ENCODE data around the gene CA12.
A peak's percentile ranks its signal among the peaks of the same experiment; 100 is the strongest.

CA12 gene

DNA sequence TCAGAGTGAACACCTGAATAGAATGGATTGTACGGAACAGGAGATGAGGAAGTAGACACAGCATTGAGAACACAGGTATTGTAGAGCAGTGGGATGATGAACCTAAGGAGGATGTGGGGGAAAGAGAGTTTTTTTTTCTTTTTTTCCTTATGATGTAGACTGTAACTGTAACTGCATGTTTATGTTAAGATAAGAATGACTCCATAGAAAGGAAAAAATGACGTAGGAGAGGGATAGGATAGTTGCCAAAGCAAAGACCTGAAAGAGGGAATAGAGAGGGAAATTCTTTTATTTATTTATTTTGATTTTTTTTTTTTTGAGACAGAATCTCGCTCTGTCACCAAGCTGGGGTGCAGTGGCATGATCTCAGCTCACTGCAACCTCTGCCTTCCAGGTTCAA is 71.0 kb downstream of the CA12 start:
- DNase-seq (ENCODE audit: low read depth in 1 of 2, low spot score in 1 of 2) = no peak
- no peak for TF ChIP-seq JUND (IDR thresholded peaks at IDR 0.05; ENCODE audit: low read depth)
- in situ Hi-C loops (cut with HindIII; ENCODE audit: low pct_unique_long_range_greater_than_20kb, low sequenced_read_pairs) = no loop called here

DNA sequence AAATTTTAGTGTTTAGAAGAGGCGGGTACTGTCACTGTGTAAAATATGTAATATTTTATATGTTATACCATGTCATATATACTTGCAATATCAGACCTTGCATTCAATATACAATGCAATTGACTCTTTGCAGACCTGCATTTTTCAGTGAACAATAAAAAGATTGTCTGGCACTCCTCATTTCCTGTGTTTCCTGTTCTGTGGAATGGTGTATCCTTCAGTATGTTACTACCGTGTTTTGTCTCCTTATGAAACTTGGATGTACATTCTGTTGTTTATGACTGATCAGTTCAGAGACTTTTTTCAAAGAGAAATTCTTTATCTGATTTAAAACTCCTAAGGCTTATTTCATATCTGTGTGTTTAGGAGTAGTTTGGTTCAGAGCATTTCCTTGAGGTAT is 72.7 kb downstream of the CA12 start:
- TF ChIP-seq JUND (IDR thresholded peaks at IDR 0.05; ENCODE audit: low read depth) = no peak
- in situ Hi-C loops (cut with HindIII; ENCODE audit: low pct_unique_long_range_greater_than_20kb, low sequenced_read_pairs) = no loop called here
- DNase-seq (ENCODE audit: low read depth in 1 of 2, low spot score in 1 of 2) = no peak

DNA sequence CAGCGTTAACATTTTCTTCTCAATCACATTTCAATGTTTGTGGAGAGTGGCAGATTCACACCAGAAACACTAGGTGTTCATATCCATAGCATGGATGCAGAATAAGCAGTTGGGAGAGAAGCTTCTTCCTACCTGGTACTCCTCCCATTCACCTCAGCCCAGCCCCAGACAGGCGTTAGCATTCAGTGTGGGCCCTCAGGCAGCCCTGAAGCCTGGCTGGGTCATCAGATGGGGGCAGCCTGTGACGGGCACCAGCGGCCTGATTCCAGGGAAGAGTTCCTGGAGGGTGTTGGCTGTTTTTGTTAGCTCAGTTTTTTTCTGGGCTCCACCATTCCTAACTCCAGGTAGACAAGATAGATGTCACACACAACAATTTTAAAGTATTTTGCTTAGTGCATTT is 73.2 kb downstream of the CA12 start:
- no peak for DNase-seq (ENCODE audit: low read depth in 1 of 2, low spot score in 1 of 2)
- in situ Hi-C loops (cut with HindIII; ENCODE audit: low pct_unique_long_range_greater_than_20kb, low sequenced_read_pairs) = no loop called here
- TF ChIP-seq JUND (IDR thresholded peaks at IDR 0.05; ENCODE audit: low read depth) = no peak

DNA sequence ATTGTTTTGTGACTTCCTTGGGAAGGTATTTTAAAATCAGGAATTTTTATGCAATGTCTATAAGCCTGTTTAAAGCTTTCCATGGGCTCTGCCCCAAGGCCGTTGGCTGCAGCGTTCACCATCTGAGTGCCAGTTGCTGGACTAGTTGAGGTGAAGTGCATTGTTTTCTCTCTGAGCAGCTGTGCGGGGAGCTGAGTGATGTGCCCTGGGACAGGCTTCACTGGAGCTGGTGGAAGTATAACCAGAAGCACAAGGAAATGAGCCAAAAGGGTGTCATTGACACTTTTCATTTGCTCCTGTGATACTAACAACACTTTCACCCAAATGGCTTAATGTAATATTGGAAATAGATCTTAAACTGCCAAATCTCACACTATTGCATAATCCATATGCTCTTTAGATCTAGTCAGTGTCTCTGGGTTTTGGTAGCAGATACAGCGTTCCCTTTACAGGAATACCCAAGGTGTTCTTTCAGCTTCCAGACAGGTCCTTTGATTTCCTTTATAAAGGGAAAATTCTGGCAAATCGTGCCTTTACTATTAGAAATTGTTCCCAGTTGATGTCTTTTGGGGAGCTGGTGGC is 75.1 kb downstream of the CA12 start:
- in situ Hi-C loops (cut with HindIII; ENCODE audit: low pct_unique_long_range_greater_than_20kb, low sequenced_read_pairs) = no loop called here
- DNase-seq (ENCODE audit: low read depth in 1 of 2, low spot score in 1 of 2) = no peak
- TF ChIP-seq JUND (IDR thresholded peaks at IDR 0.05; ENCODE audit: low read depth) = no peak

DNA sequence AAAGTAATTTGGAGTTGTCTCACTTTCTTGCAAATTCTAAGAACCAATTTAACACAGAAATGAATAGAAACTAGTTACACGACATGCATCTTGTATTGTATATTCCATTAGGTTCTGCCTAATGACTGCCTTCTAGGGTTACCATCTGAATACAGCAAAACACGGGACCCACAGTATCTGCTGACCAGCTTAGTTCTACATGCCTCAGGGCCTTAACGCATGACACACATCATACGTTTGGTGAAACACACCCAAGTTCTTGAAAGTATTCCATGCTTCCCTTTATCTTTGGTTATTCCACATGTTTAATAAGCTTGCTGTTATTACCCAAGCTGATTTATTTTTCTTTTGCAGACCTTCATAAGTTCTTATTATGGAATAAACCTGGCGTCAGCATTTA is 76.4 kb downstream of the CA12 start:
- in situ Hi-C loops (cut with HindIII; ENCODE audit: low pct_unique_long_range_greater_than_20kb, low sequenced_read_pairs) = no loop called here
- DNase-seq (ENCODE audit: low read depth in 1 of 2, low spot score in 1 of 2) = no peak
- TF ChIP-seq JUND (IDR thresholded peaks at IDR 0.05; ENCODE audit: low read depth) = no peak

DNA sequence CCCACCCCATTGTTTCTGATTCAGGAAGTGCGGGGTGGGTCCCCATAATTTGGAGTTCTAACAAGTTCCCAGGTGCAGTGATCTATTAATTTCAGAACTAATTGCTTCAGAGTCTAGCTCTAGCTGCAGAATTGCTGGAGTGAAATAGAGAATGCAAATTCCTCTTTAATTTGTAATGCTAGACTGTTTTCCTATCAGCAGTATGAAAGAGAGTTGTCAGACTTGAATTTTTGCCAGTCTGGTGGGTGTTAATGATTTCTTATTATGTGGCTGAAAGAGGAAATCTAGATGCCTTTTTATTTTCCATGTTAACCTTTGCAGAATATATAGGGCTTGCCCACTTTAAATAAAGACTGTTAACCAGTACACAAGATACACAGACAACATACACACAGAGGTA is 80.6 kb downstream of the CA12 start:
- DNase-seq (ENCODE audit: low read depth in 1 of 2, low spot score in 1 of 2) = no peak
- in situ Hi-C loops (cut with HindIII; ENCODE audit: low pct_unique_long_range_greater_than_20kb, low sequenced_read_pairs) = no loop called here
- no peak for TF ChIP-seq JUND (IDR thresholded peaks at IDR 0.05; ENCODE audit: low read depth)

DNA sequence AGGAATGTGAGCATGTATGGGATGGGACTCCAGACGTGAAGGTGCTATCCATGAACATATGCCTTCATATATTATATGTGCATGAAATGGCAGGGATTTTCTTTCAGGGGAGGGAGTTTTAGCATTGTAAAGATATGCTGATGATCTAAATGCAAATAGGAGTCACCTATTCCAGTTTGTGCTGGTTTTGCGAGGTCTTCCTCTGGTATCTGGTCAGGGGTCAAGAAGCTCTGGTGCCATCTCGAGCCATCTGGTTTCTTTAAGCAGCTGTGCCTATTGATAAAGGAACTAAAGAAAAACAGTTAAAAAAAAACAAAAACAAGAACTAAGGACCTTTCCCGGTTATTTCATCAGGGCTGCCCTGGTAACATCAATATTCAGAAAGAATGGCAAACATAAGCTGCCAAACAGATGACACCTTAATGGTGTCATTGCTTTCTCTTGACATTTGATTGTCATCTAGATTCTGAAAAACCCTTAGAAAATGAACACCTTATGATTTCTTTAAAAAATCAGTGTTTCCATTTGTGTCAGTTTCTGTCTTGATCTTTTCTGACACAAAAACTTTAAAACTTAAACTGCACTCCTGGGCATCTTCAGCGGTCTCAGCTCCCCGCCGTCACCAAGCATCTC is 81.6 kb downstream of the CA12 start:
- no peak for DNase-seq (ENCODE audit: low read depth in 1 of 2, low spot score in 1 of 2)
- in situ Hi-C loops (cut with HindIII; ENCODE audit: low pct_unique_long_range_greater_than_20kb, low sequenced_read_pairs) = no loop called here
- TF ChIP-seq JUND (IDR thresholded peaks at IDR 0.05; ENCODE audit: low read depth) = no peak

DNA sequence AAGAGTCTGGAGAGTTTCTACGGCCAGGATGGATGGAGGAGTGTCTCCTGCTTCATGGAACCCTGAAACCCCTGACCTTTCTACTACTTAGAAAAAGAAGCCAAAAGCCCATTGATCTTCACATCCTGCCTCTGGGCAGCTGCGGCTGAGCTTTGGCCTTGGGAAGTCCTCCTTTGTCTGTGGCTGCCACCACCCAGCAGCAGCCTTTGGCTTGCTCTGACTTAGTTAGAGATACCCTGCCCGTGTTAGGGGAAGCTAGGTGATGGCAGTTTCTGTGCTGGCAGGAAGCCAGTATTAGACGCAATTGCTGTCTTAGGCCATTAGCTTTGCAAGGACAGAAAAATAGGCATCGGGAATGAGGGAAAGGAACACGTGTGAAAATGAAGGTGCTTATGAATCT is 85.5 kb downstream of the CA12 start:
- no peak for DNase-seq (ENCODE audit: low read depth in 1 of 2, low spot score in 1 of 2)
- in situ Hi-C loops (cut with HindIII; ENCODE audit: low pct_unique_long_range_greater_than_20kb, low sequenced_read_pairs) = no loop called here

DNA sequence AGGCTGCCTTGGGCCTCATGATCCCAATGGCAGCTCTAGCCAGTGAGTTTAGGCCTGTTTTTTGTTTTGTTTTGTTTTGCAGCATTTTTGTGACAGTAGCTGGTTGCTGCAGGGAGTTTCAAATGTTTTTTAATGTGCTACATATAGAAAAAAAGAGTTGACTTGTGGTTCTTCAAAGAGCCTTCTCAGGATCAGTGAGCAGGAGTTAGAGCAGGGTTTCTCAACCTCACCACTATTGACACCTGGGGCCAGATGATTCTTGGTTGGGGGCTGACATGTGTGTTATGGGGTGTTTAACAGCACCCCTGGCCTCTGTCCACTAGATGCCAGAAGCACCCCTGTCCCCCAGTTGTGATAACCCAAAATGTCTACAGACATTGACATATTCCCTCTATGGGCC is 86.3 kb downstream of the CA12 start:
- in situ Hi-C loops (cut with HindIII; ENCODE audit: low pct_unique_long_range_greater_than_20kb, low sequenced_read_pairs) = no loop called here
- TF ChIP-seq JUND (IDR thresholded peaks at IDR 0.05; ENCODE audit: low read depth) = no peak
- DNase-seq (ENCODE audit: low read depth in 1 of 2, low spot score in 1 of 2) = no peak

More for the DNA sequence above, 85.5 kb downstream of the CA12 start:
- TF ChIP-seq JUND (IDR thresholded peaks at IDR 0.05; ENCODE audit: low read depth) = no peak

DNA sequence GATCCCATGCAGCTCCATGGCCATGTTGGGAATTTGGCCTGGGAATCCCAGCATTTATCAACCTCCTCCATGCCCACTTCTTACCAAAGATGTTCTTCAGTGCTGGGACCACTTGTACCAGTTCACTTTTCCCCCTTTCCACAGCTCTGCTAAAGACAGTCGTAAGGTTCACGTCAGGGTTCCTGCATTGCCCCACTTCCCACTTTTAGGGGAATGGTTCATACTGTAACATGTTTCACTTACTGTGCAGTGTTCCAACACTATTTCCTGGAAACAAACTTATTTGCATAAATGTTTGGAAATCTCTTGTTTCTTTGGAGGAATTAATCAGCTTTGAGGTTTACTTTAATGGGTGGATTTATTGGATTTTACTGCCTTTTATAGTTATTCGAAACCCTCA is 87.3 kb downstream of the CA12 start:
- in situ Hi-C loops (cut with HindIII; ENCODE audit: low pct_unique_long_range_greater_than_20kb, low sequenced_read_pairs) = no loop called here
- TF ChIP-seq JUND (IDR thresholded peaks at IDR 0.05; ENCODE audit: low read depth) = no peak
- no peak for DNase-seq (ENCODE audit: low read depth in 1 of 2, low spot score in 1 of 2)

DNA sequence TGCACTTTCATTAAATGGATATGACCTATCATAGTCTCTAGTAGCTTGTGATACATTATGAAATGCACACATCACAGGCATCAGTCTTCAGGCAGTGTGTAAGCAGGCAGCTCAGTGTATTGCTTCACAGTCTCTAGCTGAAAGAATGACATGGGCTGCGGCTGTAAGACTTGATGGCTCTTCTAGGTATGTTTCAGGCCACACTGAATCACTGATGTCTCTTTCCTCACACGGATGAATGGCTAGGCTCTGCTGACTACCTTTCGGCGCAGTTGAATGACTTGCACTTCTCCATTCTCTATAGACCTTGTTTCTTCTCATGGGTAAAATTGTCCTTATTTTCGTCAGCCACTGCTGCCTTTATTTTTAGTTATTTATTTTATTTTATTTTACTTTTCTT is 88.9 kb downstream of the CA12 start:
- TF ChIP-seq JUND (IDR thresholded peaks at IDR 0.05; ENCODE audit: low read depth) = no peak
- in situ Hi-C loops (cut with HindIII; ENCODE audit: low pct_unique_long_range_greater_than_20kb, low sequenced_read_pairs) = no loop called here
- DNase-seq (ENCODE audit: low read depth in 1 of 2, low spot score in 1 of 2) = no peak

DNA sequence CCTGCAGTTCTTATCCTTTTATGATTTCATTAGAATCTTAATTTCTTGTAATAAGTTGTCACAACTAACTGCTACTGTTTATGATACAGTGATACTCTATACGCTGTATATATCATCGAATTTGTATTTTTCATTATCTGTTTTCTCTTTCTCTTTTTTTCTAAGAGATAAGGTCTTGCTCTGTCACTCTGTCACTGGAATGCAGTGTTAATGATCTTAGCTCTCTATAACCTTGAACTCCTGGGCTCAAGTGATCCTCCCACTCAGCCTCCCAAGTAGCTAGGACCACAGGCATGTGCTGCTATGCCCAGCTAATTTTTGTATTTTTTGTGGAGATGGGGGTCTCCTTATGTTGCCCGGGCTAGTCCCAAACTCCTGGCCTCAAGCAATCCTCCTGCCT is 89.4 kb downstream of the CA12 start:
- in situ Hi-C loops (cut with HindIII; ENCODE audit: low pct_unique_long_range_greater_than_20kb, low sequenced_read_pairs) = no loop called here
- no peak for TF ChIP-seq JUND (IDR thresholded peaks at IDR 0.05; ENCODE audit: low read depth)
- no peak for DNase-seq (ENCODE audit: low read depth in 1 of 2, low spot score in 1 of 2)

DNA sequence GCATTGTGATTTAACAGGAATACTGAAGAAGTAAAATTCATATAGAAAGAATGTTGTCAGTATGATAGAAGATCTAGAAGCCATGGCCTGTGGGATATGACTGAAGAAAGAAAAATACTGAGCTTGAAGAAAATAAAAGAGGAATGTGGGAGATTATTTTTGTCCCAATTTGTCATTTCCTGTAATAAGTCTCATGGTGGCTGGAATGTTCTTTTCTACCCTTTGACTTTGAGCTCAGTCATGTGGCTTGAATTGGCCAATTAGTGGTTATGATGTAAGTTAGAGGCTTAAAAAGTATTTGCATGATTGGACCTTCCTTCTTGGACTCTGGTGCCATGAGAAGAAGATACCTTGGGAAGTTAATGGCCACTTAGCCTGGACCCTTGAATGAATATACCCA is 90.1 kb downstream of the CA12 start:
- no peak for TF ChIP-seq JUND (IDR thresholded peaks at IDR 0.05; ENCODE audit: low read depth)
- no peak for DNase-seq (ENCODE audit: low read depth in 1 of 2, low spot score in 1 of 2)
- in situ Hi-C loops (cut with HindIII; ENCODE audit: low pct_unique_long_range_greater_than_20kb, low sequenced_read_pairs) = no loop called here

DNA sequence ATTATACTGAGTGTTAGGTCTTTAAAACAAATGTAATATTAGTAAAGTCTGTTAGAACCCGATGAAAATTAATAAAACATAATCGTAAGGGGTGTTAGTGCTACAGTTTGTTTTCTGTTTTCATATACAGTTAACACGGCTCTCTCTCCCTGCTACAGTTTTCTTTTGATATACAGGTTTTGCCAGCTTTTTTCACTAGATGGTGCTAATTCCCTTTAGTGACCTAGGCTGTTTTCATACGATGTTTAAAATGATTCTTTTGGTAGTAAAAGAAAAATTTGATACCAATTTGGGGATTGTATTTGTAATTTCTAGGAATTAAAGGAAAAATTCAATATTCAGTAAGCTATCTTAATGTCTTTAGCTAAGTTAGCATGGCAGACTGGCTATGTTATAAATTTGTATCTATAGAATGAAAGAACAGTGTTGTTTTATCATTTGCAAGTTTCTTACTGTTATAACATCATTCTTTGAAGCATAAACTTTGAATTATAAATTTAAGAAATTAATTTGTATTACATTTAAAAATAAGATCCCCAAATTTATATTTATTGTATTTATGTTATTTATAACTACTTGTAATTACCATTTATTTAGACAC is 92.8 kb downstream of the CA12 start:
- TF ChIP-seq JUND (IDR thresholded peaks at IDR 0.05; ENCODE audit: low read depth) = no peak
- DNase-seq (ENCODE audit: low read depth in 1 of 2, low spot score in 1 of 2) = peak; percentile 51 to 70
- in situ Hi-C loops (cut with HindIII; ENCODE audit: low pct_unique_long_range_greater_than_20kb, low sequenced_read_pairs) = no loop called here
